Activated CD8-positive, alpha-beta T cell treated with anti-CD3 and anti-CD28 coated beads for 36 hours (primary cell): ENCODE measurements around the gene HOXC9. TPM values are rescaled to one million over a fixed set of nuclear protein-coding genes. Genes with fewer than 3 reads are reported as not detected.
A peak's percentile ranks its signal among the peaks of the same experiment; 100 is the strongest.

Experiments used
- ATAC-seq: fragments of 200-7000 bp; cut with Tn5 transposase; one replicate; pipeline ENCODE4 v1.10.0; 2021; ENCODE audit warnings: mild to moderate bottlenecking, moderate library complexity
- CTCF ChIA-PET: fragments of 350-600 bp; sonication (Branson Sonifier 250); formaldehyde crosslinking; loops from one replicate; lab custom pipeline; 2021; ENCODE audit warnings: antibody characterized with exemption; lab: Charles Lee
- POLR2A ChIA-PET: fragments of 350-600 bp; sonication (Branson Sonifier 250); formaldehyde crosslinking; loops from one replicate; lab custom pipeline; 2021; ENCODE audit warnings: antibody characterized with exemption; lab: Charles Lee
- DNase-seq: peaks from one replicate; pipeline ENCODE4 v3.0.0-alpha.2; 2020
- H3K27ac Mint-ChIP-seq: one replicate; pipeline ENCODE4 v1.8.0; 2021; ENCODE audit warnings: mild to moderate bottlenecking, mixed read lengths
- H3K27me3 Mint-ChIP-seq: one replicate; pipeline ENCODE4 v1.8.0; 2021; ENCODE audit warnings: mixed read lengths
- H3K36me3 Mint-ChIP-seq: one replicate; pipeline ENCODE4 v1.8.0; 2021; ENCODE audit warnings: low read depth, mixed read lengths
- H3K4me1 Mint-ChIP-seq: one replicate; pipeline ENCODE4 v1.8.0; 2021; ENCODE audit warnings: low read depth, mixed read lengths
- H3K4me3 Mint-ChIP-seq: one replicate; pipeline ENCODE4 v1.8.0; 2021; ENCODE audit warnings: mild to moderate bottlenecking, moderate library complexity, mixed read lengths
- H3K9me3 Mint-ChIP-seq: one replicate; pipeline ENCODE4 v1.8.0; 2021; ENCODE audit warnings: mixed read lengths
- CTCF ChIP-seq: fragments of 200-600 bp; IDR thresholded peaks from one replicate; pipeline ENCODE4 v1.8.0; 2022; ENCODE audit warnings: antibody characterized with exemption, mild to moderate bottlenecking
- intact Hi-C: fragments of 100-400 bp; cut with micrococcal nuclease; formaldehyde crosslinking; loops from one replicate; pipeline ENCODE4 v1.10.0; 2022
- total RNA-seq, 2 experiments: library from RNA; stranded (reverse); gene quantifications; one replicate each; pipeline ENCODE4 v1.2.3, GENCODE V29; 2021

The HOXC9 gene
- total RNA-seq, 2 experiments from 2014 or later, result not detected

- intact Hi-C loops, result loop anchor here (5.0 kb wide), 1 partner anchor 42 kb away; the partner anchor contains the start of gene HOXC6
- TF ChIP-seq CTCF, result peak; percentile 62
- ATAC-seq (peak; percentile 83), DNase-seq (peak; percentile 97)
- ChIA-PET CTCF (interaction anchor here (0.6 to 5.8 kb wide), 35 partner anchors 9 to 283 kb away, joined by 3 to 58 read pairs (median 4); partner anchors contain the start of genes HOXC12, HOXC13, HOXC5 and HOXC8), POLR2A (interaction anchor here (0.8 to 2.4 kb wide), 4 partner anchors 11 to 208 kb away, joined by 3 to 9 read pairs (median 4); partner anchors contain the start of genes HOXC12 and HOXC9)
- H3K36me3 Mint-ChIP-seq, result no peaks in the 10 kb centered on the region
- no peak within 1 kb of the TSS for H3K27ac Mint-ChIP-seq
- H3K27me3 Mint-ChIP-seq, result peaks cover 90% of the 10 kb centered on the region
- H3K9me3 Mint-ChIP-seq, result no peaks in the 10 kb centered on the region
- peaks cover 27% of the 10 kb centered on the region for H3K4me1 Mint-ChIP-seq
- H3K4me3 Mint-ChIP-seq, result peak within 1 kb of the TSS; percentile 38
These were observed 14.9 kb upstream of the HOXC9 start, which contains the start of gene HOXC10 for GRCh38 chr12:53984901-53985691. HOXC10 (plus strand) TSS chr12:53985146; CDS start chr12:53985260, 114 bp downstream.

- no peaks in the 10 kb centered on the region for H3K36me3 Mint-ChIP-seq
- ATAC-seq (no peak), DNase-seq (no peak)
- ChIA-PET POLR2A (interaction anchor here (0.8 to 2.4 kb wide), 4 partner anchors 10 to 207 kb away, joined by 3 to 9 read pairs (median 4); partner anchors contain the start of genes HOXC12 and HOXC9), CTCF (interaction anchor here (0.6 to 5.8 kb wide), 26 partner anchors 9 to 284 kb away, joined by 3 to 58 read pairs (median 5); partner anchors contain the start of genes HOXC12, HOXC13, HOXC5 and HOXC8)
- TF ChIP-seq CTCF, result no peak
- H3K9me3 Mint-ChIP-seq, result no peaks in the 10 kb centered on the region
- H3K4me3 Mint-ChIP-seq, result peak overlapping the region; percentile 9
- intact Hi-C loops, result loop anchor here (5.0 kb wide), 1 partner anchor 42 kb away; the partner anchor contains the start of gene HOXC6
- no peak overlapping the region for H3K27ac Mint-ChIP-seq
- H3K4me1 Mint-ChIP-seq, result peaks cover 31% of the 10 kb centered on the region
- peaks cover 90% of the 10 kb centered on the region for H3K27me3 Mint-ChIP-seq
These were observed 14.3 kb upstream of the HOXC9 start for GRCh38 chr12:53985692-53985993.

- intact Hi-C loops, result loop anchor here (5.0 kb wide), 1 partner anchor 41 kb away; the partner anchor contains the start of gene HOXC6
- peaks cover 90% of the 10 kb centered on the region for H3K27me3 Mint-ChIP-seq
- ATAC-seq (peak; percentile 41), DNase-seq (peak; percentile 39)
- H3K4me3 Mint-ChIP-seq, result no peak overlapping the region
- ChIA-PET CTCF (interaction anchor here (1.0 to 5.8 kb wide), 22 partner anchors 10 to 284 kb away, joined by 3 to 58 read pairs (median 6); partner anchors contain the start of genes HOXC13, HOXC5, HOXC8 and HOXC9), POLR2A (interaction anchor here (1.0 to 2.4 kb wide), 3 partner anchors 10 to 21 kb away, joined by 3 to 9 read pairs (median 3); partner anchors contain the start of gene HOXC9)
- no peaks in the 10 kb centered on the region for H3K9me3 Mint-ChIP-seq
- no peaks in the 10 kb centered on the region for H3K36me3 Mint-ChIP-seq
- H3K4me1 Mint-ChIP-seq, result peaks cover 29% of the 10 kb centered on the region
- TF ChIP-seq CTCF, result no peak
- no peak overlapping the region for H3K27ac Mint-ChIP-seq
These were observed 13.8 kb upstream of the HOXC9 start for GRCh38 chr12:53985994-53986685.

GRCh38 chr12:53986686-53987483 is 13.1 kb upstream of the HOXC9 start:
- DNase-seq (no peak), ATAC-seq (no peak)
- TF ChIP-seq CTCF, result no peak
- no peaks in the 10 kb centered on the region for H3K9me3 Mint-ChIP-seq
- H3K4me1 Mint-ChIP-seq, result peaks cover 29% of the 10 kb centered on the region
- no peak overlapping the region for H3K4me3 Mint-ChIP-seq
- POLR2A ChIA-PET, result interaction anchor here (1.0 to 2.4 kb wide), 3 partner anchors 9 to 20 kb away, joined by 3 to 9 read pairs (median 3); partner anchors contain the start of gene HOXC9
- no peak overlapping the region for H3K27ac Mint-ChIP-seq
- intact Hi-C loops, result loop anchor here (5.0 kb wide), 1 partner anchor 40 kb away; the partner anchor contains the start of gene HOXC6
- CTCF ChIA-PET, result interaction anchor here (1.2 to 5.8 kb wide), 13 partner anchors 11 to 230 kb away, joined by 4 to 58 read pairs (median 25); partner anchors contain the start of genes HOXC5, HOXC8, HOXC9 and SMUG1
- no peaks in the 10 kb centered on the region for H3K36me3 Mint-ChIP-seq
- peaks cover 90% of the 10 kb centered on the region for H3K27me3 Mint-ChIP-seq
